Astrocyte of the hippocampus (primary cell): ENCODE measurements around the gene PEX3.
"Not testable (repeated sequence)": the region's sequence is repeated elsewhere in the genome, so short reads cannot be mapped to it uniquely, and the experiment has no call there.

ENCODE experiments used
- DNase-seq: peaks from one replicate; pipeline ENCODE4 v3.0.0; 2011; ENCODE audit warnings: low read depth, low spot score

The PEX3 gene

DNA sequence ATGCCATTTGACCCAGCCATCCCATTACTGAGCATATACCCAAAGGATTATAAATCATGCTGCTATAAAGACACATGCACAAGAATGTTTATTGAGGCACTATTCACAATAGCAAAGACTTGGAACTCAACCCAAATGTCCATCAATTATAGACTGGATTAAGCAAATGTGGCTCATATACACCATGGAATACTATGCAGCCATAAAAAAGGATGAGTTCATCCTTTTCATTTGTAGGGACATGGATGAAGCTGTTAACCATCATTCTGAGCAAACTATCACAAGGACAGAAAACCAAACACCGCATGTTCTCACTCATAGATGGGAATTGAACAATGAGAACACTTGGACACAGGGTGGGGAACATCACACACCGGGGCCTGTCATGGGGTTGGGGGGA, 2.7 kb upstream of the PEX3 start:
- DNase-seq, result not testable (repeated sequence)

DNA sequence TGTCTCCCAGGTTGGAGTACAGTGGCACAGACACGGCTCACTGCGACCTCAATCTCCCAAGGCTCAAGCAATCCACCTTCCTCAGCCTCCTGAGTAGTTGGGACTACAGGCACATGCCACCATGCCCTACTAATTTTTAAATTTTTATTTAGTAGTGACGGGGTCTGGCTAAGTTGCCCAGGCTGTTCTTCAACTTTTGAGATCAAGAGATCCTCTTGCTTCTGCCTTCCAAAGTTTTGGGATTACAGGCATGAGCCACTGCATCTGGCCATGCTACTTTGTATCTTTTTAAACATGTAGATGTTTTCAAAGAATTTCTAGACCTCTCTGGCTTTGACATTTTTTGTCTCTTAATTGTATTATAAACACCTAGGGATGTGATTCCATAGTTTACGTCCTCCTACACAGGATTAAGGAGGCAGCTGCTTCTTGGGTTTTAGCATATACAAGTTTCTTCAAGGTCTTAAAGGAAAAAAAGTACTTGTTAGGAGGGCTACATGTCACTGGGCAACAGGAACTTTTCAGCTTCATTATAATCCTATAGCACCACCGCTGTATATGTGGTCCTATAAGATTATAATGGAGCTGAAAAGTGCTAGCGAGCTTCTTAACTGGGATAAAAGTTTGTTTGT, 1.4 kb upstream of the PEX3 start:
- DNase-seq, result no peak

DNA sequence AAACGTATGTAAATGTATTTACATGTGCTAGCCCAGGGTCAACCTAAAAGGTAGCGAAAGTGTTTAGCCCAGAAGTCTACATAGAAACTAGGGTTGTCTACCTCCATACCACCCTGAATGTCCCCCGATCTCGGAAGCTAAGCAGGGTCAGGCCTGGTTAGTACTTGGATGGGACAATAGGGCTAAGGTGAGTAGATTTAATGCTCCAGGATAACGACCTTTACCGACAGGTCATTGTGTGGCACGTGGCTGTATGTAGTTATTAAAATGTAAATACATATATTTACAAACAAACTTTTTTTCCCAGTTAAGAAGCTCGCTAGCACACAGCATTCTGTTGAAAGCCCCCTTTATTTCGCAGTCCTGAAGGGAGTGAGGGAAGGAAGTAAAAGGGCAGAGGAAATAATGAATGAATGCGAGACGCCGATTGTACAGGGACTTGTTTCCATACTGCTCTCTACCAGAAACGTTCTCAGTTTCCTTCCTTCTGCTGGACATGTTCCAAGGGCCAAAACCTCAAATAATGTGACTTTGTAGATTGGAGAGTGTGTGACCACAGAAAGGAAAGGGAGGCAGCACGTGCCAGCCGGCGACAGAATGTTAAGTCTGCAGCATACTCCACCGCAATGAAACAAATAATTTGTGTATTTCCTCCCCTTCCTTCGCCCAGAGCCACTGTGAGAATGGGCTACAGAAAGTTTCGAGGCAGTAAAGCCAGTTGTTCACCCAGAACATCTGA, 722 bp upstream of the PEX3 start:
- peak; percentile 63 for DNase-seq

DNA sequence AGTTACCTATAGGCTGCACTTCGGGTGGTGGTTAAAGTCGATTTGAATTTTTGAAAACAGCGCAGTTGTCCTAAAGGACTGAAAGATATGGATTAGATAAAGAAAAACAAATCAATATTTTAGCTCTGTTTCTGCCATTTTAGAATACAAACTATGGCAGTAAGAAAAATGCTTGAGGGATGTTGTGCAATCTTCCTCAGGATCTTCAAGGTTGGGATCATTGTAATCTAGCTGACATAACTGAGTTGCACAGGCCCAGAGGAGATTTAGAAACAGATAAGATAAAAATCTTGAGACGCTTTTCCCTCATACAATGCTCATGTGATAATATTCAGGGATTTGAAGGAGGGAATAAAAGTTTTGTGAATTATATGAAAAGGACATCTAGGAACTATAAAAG, 926 bp downstream of the PEX3 start:
- no peak for DNase-seq

DNA sequence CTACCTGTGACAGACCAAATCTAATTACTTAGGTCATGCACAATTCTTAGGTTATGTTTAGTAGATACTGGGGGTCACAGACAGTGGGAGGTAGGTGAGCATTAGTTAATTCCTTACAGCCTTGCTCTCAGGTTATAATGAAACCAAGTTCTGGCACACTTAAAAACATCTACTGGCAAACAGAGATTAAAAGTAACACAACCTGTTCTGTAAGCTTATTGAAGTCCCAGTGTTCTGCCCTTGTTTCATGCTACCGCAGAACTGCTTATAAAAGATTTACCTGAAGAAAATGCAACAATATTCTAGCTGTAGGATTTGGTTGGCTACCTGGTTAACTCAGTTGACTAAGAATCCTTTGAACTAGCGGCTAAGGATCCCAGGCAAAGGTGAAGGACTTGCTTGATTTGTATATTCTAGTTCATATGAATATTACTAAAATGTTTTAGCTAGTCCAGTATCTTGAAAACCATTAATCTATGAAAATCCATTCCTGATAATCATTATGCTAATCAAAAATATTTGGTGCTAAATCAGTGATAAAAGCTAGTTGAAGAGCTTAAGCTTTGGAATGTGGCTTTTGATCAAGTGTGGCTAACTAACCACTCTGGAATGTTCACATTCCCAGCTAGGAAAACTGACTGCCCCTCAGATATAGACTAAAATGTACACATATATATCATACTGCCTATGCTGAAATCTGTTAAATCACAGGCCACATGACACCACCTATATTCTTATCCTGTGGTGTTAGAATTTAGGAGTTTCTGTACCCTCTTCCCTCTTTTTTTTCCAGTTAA, 7.2 kb downstream of the PEX3 start:
- DNase-seq, result peak; percentile 60

DNA sequence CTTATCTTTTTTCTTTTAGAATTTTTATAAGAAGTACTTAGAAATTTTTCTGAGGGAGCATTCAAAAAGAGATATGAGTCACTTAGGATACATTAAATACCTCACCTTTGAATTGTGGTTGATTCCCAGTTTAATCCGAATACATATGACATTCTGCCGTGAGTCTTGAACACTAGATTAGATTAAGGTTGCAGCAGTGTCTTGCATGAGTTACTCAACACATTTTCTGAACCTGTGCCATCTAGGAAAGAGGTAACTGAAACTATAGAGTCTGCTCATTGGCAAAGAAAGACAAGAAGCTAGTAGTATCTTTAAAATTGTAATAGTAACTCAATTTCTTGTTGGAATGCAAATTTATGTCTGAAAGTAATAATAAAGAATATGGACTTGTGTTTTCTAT, 14.9 kb downstream of the PEX3 start:
- DNase-seq, result peak; percentile 5

DNA sequence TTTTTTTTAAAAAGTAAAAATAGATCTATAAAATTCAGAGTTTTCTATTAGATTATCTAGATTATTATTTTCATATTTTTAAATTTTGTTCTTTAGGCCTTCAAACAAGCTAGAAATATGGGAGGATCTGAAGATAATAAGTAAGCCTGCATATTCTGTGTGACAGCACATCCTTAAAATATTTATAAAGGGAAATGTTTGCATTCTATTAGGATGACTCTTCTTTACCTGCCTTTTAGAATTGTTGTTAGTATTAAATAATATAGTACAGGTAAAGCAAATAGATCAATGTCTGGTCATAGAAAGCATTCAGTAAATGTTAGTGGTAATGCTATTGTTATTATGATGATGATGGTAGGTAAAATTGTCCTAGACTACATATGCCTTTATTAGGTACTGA, 17.4 kb downstream of the PEX3 start:
- DNase-seq, result no peak

DNA sequence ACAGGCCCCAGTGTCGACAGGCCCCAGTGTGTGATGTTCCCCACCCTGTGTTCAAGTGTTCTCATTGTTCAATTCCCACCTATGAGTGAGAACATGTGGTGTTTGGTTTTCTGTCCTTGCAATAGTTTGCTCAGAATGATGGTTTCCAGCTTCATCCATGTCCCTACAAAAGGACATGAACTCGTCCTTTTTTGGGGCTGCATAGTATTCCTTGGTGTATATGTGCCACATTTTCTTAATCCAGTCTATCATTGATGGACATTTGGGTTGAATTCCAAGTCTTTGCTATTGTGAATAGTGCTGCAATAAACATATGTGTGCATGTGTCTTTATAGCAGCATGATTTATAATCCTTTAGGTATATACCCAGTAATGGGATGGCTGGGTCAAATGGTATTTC, 18.2 kb downstream of the PEX3 start:
- not testable (repeated sequence) for DNase-seq

DNA sequence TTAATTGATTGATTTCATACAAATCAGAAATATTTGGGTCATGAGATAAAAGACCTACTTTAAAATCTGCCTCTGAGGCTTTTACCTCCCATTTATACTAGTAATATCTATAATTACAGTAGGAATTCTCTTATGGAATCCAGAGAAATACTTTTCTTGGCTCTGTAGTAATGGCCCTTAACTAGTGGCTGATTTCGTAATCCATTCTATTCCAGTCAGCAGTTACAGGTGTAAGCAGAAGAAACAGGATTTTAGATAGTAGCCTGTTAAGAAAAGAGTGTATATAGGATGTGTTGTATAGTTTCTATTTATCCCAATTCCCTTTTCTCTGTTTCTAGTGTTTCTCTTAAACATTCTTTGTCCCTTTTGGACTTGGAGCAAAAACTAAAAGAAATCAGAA, 21.2 kb downstream of the PEX3 start:
- DNase-seq, result no peak

DNA sequence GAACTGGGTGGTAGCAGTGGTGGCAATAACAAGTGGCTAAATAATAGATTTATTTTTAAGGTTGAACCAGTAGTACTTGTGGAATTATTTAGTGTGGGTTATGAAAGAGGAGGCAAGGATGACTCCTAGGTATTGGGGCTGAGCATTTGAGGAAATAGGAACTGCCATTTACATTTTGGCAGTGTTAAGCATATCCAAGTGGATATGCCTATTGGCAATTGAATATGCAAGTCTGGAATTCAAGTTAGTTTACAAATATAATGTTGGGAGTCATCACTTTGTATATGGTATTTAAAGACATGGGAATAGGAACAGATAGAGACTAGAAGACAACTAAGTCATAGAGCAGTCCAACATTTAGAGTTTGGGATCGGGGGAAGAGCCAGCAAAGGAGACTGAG, 25.9 kb downstream of the PEX3 start:
- DNase-seq, result no peak

DNA sequence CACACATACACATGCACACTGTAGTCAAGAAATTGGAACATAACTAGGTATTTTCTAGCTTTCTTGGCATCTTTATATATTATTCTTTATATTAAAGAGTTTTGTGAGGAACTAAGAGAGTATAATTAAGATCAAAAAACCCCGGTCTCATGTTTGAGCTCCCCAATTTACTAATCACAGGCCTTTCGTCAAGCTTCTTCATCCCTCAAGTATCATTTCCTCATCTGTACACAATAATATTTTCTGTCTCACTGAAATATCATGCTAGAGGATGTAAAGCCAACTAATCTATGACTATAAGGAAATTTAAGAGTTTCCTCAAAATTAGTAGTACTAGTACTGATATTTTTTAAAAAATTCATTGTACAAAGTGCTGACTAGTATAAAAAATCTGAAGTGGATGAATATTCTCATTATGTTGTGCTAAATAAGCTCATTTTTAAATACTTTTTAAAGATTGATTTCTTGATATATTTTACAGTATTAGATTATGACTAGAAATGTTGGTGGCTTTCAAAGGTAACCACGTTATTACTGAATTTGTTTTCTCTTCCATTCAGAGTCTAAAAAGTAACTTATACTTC, 28.0 kb downstream of the PEX3 start:
- no peak for DNase-seq

DNA sequence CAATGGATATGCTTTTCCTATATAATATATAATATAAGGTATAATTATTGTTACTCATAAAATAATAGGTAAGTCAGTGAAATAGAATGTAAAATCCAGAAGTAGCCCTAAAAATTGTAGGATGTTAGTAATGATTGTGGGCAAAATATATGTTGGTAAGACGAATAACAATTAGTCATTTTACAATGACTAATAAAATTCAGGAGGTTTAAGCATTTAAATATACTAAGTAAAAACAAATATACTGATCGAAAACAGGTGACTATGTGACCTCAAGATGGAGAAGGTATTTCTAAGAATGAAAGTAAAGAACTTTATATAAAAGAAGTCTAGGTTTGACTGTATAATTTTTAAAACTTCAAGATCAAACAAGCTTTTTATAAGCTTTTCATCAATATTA, 32.0 kb downstream of the PEX3 start:
- DNase-seq, result no peak

DNA sequence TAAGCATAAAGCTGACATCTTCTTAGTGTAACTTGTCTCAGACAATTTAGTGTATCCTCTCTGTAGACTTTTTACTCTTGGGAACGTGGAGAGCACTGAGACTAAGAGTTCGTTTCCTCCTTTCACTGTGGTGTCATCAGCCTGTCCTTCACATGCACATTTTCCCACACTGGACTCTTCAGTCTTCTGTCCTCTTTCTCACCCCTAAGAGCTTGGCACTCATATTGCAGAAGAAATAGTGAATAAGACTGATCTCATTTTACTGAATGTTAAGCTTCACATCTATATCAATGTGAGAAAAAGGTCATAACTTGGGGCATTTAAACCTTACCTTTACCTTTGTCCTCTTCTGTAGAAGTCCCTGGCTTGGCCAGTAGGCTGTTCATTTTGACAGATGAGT, 35.4 kb downstream of the PEX3 start:
- DNase-seq, result no peak

DNA sequence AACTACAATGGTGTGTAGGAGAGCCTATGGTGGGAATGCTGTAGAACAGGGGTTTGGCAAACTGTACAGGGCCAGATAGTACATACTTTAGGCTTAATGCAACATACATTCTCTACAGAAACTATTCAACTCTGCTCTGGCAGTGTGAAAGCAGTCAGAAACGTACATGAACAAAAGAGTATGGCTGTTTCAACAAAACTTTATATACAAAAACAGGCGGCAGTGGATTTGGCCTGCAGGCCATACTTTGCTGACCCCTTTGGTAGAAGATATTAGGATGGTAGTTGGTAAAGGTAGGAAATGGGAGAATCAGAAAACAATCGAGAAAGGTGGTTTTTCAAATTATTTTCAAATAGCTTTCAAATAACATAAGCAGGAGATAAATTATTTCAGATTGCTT, 36.1 kb downstream of the PEX3 start:
- DNase-seq, result no peak

DNA sequence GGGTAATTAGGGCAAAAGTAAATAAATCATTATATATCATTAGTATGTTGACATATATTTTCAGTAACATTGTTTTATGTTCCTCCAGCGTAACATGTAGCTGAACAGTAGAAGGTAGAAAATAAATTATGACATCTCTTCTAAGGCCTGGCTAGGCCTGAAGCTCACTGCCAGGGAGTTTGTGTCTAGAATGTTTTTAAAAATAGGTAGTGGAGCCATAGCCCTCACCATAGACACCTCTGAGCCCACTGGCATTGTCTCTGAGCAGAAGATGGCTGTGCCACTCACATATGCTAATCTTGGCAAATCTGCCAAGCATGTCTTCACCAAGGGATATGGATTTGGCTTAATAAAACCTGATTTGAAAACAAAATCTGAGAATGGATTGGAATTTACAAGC, 39.6 kb downstream of the PEX3 start:
- no peak for DNase-seq

DNA sequence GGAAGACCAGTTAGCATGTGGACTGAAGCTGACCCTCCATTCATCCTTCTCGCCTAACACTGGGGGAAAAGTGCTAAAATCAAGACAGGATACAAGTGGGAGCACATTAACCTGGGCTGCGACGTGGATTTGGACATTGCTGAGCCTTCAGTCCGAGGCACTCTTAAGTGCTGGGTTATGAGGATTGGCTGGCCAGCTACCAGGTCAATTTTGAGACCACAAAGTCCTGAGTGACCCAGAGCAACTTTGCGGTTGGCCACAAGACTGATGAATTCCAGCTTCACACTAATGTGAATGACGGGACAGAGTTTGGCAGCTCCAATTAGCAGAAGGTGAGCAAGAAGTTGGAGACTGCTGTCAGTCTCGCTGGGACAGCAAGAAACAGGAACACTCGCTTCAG, 40.2 kb downstream of the PEX3 start:
- peak; percentile 11 for DNase-seq

DNA sequence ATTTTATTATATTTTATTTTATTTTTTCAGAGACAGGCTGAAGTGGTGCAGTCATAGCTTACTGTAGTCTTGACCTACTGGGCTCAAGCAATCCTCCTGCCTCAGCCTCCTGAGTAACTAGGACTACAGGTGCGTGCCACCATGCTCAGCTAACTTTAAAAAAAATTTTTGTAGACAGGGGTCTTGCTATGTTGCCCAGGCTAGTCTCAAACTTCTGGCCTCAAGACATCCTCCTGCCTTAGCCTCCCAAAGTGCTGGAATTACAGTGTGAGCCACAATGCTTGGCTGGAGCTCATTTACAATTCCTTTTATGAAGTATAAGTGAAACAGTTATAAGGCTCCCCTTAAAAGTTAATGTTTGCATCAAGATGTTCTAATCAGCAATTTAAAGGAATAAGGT, 46.4 kb downstream of the PEX3 start:
- no peak for DNase-seq

DNA sequence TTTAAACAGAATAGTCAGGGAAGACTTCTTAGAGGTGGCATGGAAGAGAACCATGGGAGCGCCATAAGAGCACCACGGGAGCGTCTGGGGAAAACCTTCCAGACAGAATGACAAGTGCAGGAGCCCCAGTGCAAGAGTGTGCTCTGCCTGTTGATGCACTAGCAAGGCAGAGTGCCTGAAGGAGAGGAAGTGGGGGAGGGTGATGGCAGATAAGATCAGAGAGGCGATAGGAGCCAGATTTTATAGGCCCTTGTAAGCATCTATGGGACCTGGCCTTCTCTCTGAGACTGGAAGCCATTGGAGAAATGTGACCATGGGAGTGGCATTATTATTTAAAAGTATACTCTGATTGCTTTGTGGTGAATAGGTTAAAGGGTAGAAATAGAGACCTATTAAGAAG, 47.8 kb downstream of the PEX3 start:
- DNase-seq, result no peak

DNA sequence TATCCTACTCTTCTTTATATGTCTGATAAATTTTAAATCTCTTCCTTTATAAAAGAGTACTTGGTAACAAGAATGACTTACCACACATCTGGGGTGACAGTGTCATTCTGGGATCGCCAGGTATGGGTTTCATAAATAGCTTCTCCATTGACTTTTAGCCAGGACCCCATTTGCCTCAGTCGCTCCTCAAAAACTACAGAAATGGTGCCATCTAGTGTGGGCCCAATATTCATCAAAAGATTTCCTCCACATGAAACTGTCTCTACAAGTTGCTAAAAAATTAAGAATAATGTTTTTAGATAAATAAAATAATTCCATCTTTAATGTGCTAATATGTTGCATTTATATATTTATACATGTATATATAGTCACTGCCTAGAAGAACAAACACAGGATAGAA, 51.2 kb downstream of the PEX3 start:
- DNase-seq, result peak; percentile 11

DNA sequence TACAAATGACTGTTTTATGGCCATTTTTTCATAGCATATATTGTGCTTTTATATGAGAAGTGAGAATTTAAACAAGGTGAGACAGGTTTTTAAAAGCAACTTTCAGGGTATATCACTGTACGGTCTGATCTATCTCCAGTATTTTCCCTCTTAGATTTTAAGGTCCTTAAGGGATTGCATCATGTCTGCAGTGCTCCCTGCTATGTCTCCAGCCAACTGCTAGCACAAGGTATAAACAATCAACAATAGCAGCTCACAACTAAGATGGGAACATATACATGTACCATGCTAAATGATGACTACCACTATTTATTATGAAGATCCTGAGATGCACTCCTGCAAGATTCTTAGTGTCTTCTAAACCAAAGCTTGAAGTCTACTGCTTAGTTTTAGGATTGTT, 53.8 kb downstream of the PEX3 start:
- no peak for DNase-seq

DNA sequence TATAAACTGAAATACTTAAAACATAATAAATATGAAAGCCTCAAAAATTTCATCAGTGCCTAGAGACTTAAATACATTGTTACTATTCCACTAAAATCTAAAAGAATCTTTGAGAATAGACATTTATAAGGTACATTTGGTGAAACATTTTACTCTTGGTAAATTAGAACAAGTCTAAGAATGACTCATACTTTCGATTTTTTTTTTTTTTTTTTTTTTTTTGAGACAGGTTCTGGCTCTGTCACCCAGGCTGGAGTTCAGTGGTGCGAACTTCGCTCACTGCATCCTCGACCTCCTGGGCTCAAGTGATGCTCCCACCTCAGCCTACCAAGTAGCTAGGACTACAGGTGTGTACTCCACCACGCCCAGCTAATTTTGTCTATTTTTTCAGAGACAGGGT, 54.5 kb downstream of the PEX3 start:
- DNase-seq, result no peak

DNA sequence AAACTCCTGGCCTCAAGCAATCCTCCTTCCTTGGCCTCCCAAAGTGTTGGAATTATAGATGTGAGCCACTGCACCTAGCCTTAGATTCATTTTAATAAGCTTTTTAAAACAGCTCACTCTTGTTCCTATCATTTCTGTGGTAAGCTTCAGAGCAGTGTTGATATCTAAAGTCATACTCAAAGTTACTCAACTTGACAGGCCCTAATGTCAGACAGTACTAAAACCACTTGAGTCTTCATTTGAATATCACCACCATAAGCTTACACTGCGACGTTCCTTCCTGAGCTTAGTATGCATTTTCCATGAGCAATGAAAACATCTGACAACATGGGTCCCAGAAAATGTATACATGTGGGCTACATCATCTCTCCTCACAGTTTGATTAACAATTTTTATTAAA, 54.9 kb downstream of the PEX3 start:
- no peak for DNase-seq

DNA sequence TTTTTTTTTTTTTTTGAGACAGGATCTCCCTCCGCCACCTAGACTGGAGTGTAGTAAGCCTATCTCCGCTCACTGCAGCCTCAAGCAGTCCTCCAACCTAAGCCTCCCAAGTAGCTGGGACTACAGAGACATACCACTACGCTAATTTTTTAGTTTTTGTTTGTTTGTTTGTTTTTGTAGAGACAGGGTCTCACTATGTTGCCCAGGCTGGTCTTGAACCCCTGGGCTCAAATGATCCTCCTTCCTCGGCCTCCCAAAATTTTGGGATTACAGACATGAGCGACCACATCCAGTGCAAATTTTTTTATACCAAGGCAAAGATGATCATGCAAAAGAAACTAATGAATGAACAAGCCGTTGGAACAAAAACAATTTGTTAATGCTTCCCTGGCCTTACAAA, 55.6 kb downstream of the PEX3 start:
- DNase-seq, result no peak
